Mammary epithelial cell (primary cell): ENCODE results near the gene PRKN.

Source experiments
- EZH2 ChIP-seq: IDR thresholded peaks from 2 replicates; pipeline ENCODE4 v1.6.1; 2012; ENCODE audit warnings: low read length, inconsistent platforms, borderline replicate concordance
- TF ChIP-seq, protein P1 (sequence below), 2 donors: IDR thresholded peaks in 1 of 2; conservative IDR thresholded peaks in 1 of 2; 2 replicates each; pipeline ENCODE4 v1.5.1; 2011 to 2012; ENCODE audit warnings: inconsistent platforms in 2 of 2, low read length in 2 of 2, mild to moderate bottlenecking in 2 of 2, control low read depth in 1 of 2, low read depth in 1 of 2; ENCODE audit not compliant: insufficient read depth in 1 of 2; ENCODE audit errors: extremely low read depth in 1 of 2

DNA sequence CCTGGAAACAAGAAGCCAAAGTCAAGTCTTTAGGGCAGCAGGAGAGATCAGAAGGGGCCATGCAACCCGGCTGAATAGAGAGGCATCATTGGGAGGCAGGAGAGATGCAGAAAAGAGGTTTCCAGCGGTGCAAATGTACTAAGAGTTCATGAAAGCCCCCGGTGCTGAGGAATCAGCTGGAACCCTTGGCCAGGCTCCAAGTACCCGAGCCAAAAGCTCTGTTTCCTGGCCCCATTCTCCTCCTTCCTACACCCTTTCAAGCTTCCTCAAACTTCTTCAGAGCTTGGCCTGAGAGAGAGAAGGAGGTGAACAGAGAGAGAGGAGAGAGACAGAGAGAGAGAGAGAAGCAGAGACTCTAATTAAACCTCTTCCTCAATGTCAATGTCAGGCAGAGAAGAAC is 433.5 kb downstream of the PRKN start:
- TF ChIP-seq, protein P1, sequence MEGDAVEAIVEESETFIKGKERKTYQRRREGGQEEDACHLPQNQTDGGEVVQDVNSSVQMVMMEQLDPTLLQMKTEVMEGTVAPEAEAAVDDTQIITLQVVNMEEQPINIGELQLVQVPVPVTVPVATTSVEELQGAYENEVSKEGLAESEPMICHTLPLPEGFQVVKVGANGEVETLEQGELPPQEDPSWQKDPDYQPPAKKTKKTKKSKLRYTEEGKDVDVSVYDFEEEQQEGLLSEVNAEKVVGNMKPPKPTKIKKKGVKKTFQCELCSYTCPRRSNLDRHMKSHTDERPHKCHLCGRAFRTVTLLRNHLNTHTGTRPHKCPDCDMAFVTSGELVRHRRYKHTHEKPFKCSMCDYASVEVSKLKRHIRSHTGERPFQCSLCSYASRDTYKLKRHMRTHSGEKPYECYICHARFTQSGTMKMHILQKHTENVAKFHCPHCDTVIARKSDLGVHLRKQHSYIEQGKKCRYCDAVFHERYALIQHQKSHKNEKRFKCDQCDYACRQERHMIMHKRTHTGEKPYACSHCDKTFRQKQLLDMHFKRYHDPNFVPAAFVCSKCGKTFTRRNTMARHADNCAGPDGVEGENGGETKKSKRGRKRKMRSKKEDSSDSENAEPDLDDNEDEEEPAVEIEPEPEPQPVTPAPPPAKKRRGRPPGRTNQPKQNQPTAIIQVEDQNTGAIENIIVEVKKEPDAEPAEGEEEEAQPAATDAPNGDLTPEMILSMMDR (conservative IDR thresholded peaks at IDR 0.05 in 1 of 2, IDR thresholded peaks at IDR 0.05 in 1 of 2; ENCODE audit: extremely low read depth in 1 of 2, insufficient read depth in 1 of 2, low read depth in 1 of 2, low read length in 2 of 2), result no peak
- no peak for TF ChIP-seq EZH2
